GM18951 (cell line): ENCODE results near the gene CASK.

ENCODE experiments used
- POLR2A ChIP-seq: IDR thresholded peaks from 4 replicates; pipeline ENCODE4 v1.6.1; 2011; ENCODE audit warnings: mild to moderate bottlenecking; ENCODE audit not compliant: insufficient read length, insufficient read depth; ENCODE audit errors: extremely low read depth
- in situ Hi-C: fragments of 300-500 bp; cut with MboI; formaldehyde crosslinking; loops from one replicate; pipeline ENCODE4 v1.12.0; 2022; ENCODE audit warnings: low sequenced_read_pairs, mixed read lengths, inconsistent platforms; ENCODE audit not compliant: unreplicated experiment

The CASK gene

DNA sequence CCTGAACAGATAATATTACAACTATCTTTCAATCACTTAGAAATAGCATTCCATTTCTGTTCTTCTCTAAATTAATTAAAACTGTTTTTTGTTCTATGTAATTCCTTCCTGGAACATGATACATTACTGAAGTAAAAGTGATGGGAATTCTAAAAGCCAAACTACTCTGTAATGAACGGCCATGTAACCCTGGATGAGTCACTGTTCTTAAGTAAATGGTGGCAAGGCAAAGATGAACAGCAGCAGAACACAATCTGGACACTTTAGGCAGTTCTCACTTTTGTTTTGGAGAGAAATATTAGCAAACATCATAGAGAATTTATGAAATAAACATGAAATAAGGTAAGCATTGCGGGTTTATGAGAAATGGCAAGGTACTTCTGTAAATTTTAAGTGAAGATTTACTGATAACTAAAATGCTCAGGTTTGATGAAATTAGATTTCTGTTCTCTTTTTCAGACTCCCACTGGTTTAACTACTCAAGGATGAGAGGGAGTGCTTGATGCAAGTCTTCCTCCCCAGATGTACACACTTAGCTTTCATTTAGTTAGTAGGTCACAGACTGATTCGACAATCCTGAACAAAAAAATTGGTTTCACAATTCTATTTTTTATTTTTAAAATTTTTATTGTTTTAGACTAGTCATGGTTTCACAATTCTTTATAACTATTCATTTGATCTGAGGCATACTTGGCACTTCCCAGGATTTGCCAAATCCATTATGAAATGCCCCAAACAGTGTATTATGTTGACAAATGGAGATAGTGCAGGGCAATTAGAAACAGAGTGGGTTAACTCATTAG, 200.3 kb downstream of the CASK start:
- in situ Hi-C loops = loop anchor here (25.0 kb wide), 1 partner anchor 436 kb away; no protein-coding TSS in a partner anchor
- no peak for TF ChIP-seq POLR2A

- TF ChIP-seq POLR2A = no peak
- in situ Hi-C loops = loop anchor here (25.0 kb wide), 1 partner anchor 435 kb away; no protein-coding TSS in a partner anchor
Observed at GRCh38 chrX:41722214-41722613, 201.1 kb downstream of the CASK start.

DNA sequence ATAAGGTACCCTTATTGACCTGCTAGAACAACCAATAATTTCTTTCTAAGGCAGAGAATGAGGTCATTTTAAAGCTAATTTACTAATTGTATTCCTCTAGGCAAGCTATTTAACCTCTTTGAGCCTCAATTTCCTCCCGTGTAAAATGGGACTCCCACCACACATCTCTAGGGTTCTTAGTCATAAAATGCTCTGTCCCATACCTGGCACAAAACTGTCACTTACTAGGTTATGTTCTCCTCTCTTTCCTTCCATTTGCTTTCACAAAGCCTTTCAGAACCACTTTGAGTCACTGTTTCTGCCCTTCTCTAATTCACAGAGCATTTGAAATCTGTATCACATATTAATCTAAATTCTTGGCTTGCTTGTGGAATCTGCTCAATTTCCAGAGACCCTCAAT, 201.8 kb downstream of the CASK start:
- in situ Hi-C loops = loop anchor here (25.0 kb wide), 1 partner anchor 434 kb away; no protein-coding TSS in a partner anchor
- TF ChIP-seq POLR2A = no peak

GRCh38 chrX:41720125-41720779, 203.1 kb downstream of the CASK start:
- in situ Hi-C loops = loop anchor here (25.0 kb wide), 1 partner anchor 433 kb away; no protein-coding TSS in a partner anchor
- TF ChIP-seq POLR2A = no peak

- in situ Hi-C loops = loop anchor here (25.0 kb wide), 1 partner anchor 432 kb away; no protein-coding TSS in a partner anchor
Observed at GRCh38 chrX:41719610-41720009, 203.7 kb downstream of the CASK start.

GRCh38 chrX:41718481-41719235, 204.7 kb downstream of the CASK start:
- no peak for TF ChIP-seq POLR2A
- in situ Hi-C loops = loop anchor here (25.0 kb wide), 1 partner anchor 431 kb away; no protein-coding TSS in a partner anchor

DNA sequence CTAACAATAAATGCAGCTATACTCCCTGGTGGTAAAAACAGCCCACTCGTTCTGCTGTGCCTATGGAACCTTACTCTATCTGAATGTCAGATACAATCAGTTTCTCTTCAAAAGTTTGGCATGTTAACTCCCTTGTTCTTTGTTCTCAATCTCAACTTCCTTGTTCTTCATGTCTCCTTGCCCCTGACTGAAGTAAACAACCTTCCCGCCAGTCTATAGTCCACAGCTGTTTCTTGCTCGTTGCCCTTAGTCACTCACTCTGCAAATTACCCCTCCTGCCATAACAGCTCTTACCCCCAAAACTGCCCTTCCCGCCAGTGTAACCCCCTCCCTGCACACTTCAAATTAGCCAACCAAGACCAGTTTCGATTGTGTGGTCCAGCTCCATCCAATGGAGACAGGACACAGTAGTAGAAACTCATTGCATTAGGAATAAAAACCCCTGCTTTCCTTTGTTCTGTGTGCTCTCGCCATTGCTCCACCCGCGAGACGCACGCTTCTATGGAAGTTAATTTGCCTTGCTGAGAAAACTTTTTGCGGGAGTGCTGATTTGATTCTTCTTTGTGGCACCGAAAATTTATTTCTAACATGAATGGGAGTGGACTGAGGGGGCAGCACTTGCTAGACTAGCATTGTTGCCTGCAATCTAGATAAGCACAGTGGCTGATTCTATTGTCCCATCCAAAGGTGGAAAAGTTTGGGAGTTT, 206.4 kb downstream of the CASK start:
- no peak for TF ChIP-seq POLR2A
- in situ Hi-C loops = loop anchor here (25.0 kb wide), 1 partner anchor 430 kb away; no protein-coding TSS in a partner anchor

DNA sequence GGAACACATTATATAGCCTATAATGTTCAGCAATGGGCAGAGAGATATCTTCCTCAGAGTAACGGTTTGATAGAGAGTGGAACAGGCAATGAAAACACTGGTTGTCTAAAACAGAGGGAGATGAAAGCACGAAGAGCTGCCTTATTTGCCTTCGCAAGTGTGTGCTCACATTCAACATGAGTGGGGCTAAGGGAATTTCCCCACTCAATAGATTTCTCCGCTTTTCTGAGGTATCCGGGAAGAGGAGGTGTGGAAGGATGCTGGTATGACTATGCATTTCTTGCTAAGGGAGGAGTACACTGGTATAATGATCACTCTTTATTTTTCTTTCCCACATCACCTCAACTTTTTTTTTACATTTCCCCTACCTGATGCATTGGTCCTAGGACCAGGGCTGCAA, 207.1 kb downstream of the CASK start:
- TF ChIP-seq POLR2A = no peak
- in situ Hi-C loops = loop anchor here (25.0 kb wide), 1 partner anchor 429 kb away; no protein-coding TSS in a partner anchor

DNA sequence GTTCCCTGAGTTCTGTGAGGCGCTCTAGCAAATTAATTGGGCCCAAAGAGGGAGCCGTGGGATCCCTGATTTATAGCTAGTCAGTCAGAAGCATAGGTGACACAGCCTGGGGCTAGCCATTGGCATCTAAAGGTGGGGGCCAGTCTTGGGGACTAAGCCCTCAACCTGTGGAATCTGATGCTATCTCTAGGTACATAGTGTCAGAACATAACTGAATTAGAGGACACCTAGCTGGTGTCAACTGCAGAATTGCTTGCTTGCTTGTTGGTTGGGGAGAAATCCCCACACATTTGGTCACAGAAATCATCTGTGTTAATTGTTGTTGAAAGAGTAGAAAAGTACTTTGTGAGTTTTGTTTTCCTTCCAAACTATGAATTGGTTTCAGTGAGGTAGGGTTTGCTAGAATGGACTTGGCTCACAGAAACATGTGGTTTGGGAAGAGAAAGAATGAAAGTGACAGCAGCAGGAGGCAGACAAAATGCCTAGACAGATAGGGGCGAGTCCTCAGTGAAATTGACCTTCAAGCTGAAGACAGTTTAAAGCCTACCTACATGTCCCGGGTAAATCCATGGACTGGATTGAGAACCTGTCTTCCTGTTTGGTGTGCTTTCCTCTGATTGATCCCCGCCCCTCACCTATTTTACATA, 212.2 kb downstream of the CASK start:
- in situ Hi-C loops = loop anchor here (25.0 kb wide), 1 partner anchor 424 kb away; no protein-coding TSS in a partner anchor

GRCh38 chrX:41708486-41708885, 214.9 kb downstream of the CASK start:
- in situ Hi-C loops = loop anchor here (25.0 kb wide), 1 partner anchor 421 kb away; no protein-coding TSS in a partner anchor
- no peak for TF ChIP-seq POLR2A

More for the DNA sequence above, 212.2 kb downstream of the CASK start:
- no peak for TF ChIP-seq POLR2A

DNA sequence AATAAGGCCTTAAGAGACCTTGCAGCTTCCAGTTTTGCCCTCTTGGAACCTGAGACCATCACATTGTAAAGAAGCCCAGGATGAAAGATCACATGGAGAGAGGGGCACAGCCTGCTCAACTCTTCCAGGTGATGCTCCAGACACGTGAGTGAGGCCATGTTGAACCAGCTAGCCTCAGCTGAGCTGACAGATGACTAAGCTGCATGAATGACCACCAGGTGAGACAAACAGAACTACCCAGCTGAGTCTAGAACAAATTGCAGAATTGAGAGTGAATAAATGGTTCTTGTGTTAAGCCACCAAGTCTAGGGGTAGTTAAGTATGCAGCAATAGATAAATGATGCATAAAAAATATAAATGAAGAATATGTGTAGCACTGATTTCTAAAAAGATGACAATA, 216.1 kb downstream of the CASK start:
- no peak for TF ChIP-seq POLR2A
- in situ Hi-C loops = loop anchor here (25.0 kb wide), 1 partner anchor 420 kb away; no protein-coding TSS in a partner anchor
